OCI-LY3 (cell line): ENCODE data around the gene MRPS22.

Experiments used
- EZH2phosphoT487 ChIP-seq: fragments of 200-600 bp; shearing (Covaris generic); IDR thresholded peaks from 2 replicates; pipeline ENCODE4 v1.6.1; 2018; ENCODE audit warnings: antibody characterized with exemption, mixed run types, low read depth
- TF ChIP-seq, protein P1 (sequence below): fragments of 200-600, 300-600 bp; sonication (generic); IDR thresholded peaks from 2 replicates; pipeline ENCODE4 v1.5.1; 2014; ENCODE audit warnings: antibody characterized with exemption, low read length, low read depth

DNA sequence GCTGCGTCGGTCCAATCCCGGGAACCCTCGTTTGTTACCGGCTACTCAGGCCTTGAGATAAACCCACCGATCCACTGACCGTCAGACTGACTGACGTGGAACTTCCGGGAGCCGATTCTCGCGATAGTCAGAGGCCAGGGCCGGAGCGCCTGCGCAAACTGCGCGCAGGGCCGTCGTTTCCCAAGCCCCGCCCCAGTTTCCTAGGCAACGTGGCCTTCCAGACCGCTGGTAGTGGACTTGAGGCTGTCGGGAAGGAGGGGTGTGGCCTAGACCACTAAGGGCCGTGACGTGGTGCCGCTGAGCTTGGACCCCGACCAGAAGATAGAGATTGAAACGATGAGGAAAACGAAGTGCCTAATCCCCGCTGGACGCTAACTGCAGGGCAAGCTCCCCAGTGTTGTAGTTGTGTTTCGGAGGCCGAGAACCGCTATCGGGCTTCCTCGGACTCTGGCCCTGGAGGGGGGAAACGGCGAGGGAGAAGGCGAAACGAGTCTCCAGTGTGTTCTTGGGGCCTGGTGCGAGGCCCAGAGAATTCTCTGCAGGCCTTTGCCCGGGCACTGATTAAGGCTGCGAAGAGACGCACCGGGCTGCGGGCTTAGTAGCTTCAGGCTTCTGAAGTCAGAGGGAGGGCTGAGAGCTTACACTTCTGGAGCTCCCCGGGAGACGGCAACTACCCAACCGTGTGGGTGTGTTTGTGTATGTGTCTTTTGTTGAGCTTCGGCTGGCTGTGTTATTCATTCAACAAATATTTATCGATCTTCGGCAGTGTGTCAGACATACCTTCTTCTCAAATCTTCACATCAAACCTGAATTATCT, 45.9 kb downstream of the MRPS22 start, which contains the start of gene COPB2:
- TF ChIP-seq, protein P1, sequence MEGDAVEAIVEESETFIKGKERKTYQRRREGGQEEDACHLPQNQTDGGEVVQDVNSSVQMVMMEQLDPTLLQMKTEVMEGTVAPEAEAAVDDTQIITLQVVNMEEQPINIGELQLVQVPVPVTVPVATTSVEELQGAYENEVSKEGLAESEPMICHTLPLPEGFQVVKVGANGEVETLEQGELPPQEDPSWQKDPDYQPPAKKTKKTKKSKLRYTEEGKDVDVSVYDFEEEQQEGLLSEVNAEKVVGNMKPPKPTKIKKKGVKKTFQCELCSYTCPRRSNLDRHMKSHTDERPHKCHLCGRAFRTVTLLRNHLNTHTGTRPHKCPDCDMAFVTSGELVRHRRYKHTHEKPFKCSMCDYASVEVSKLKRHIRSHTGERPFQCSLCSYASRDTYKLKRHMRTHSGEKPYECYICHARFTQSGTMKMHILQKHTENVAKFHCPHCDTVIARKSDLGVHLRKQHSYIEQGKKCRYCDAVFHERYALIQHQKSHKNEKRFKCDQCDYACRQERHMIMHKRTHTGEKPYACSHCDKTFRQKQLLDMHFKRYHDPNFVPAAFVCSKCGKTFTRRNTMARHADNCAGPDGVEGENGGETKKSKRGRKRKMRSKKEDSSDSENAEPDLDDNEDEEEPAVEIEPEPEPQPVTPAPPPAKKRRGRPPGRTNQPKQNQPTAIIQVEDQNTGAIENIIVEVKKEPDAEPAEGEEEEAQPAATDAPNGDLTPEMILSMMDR, result no peak
- no peak for TF ChIP-seq EZH2phosphoT487
